Lower leg skin (tissue), 4 donors: Measurements from ENCODE around the gene TRAF2. TPM values are rescaled to one million over a fixed set of nuclear protein-coding genes. Genes with fewer than 3 reads are reported as not detected.

Experiments
- DNase-seq, 2 donors: peaks; one replicate each; pipeline ENCODE4 v3.0.0-alpha.2; 2019; ENCODE audit warnings: low spot score in 2 of 2
- H3K4me3 ChIP-seq: fragments of 200-600 bp; sonication (generic); 2 replicates; pipeline ENCODE4 v1.5.1; 2017; ENCODE audit warnings: mild to moderate bottlenecking, low read depth; ENCODE audit not compliant: poor library complexity, severe bottlenecking
- CTCF ChIP-seq, 3 donors: fragments of 450-650 bp; IDR thresholded peaks; one replicate each; pipeline ENCODE4 v1.5.1; 2016; ENCODE audit warnings: antibody characterized with exemption in 3 of 3, mild to moderate bottlenecking in 3 of 3, moderate library complexity in 2 of 3
- POLR2A ChIP-seq, 2 donors: fragments of 450-650 bp; IDR thresholded peaks; one replicate each; pipeline ENCODE4 v1.6.1; 2016 to 2017; ENCODE audit warnings: antibody characterized with exemption in 2 of 2, mild to moderate bottlenecking in 1 of 2, moderate library complexity in 1 of 2
- WGBS, 2 donors: methylation state at CpG; one replicate each; pipeline ENCODE4 v1.1.5; 2018; 5-methylcytosine and 5-hydroxymethylcytosine counted together
- intact Hi-C: fragments of 100-400 bp; cut with DNase I; formaldehyde crosslinking; loops from one replicate; pipeline ENCODE4 v1.15.0; 2023; ENCODE audit warnings: low total_unique reads
- total RNA-seq, 4 donors: library from RNA; depleted of rRNA; stranded (reverse); fragments of >200 nt; gene quantifications; one replicate each; pipeline ENCODE4 v1.1.0, GENCODE V29; 2016

Gene TRAF2
- total RNA-seq, 4 donors from 2014 or later = 13.2 to 16.7 (median 15.8) TPM

DNA sequence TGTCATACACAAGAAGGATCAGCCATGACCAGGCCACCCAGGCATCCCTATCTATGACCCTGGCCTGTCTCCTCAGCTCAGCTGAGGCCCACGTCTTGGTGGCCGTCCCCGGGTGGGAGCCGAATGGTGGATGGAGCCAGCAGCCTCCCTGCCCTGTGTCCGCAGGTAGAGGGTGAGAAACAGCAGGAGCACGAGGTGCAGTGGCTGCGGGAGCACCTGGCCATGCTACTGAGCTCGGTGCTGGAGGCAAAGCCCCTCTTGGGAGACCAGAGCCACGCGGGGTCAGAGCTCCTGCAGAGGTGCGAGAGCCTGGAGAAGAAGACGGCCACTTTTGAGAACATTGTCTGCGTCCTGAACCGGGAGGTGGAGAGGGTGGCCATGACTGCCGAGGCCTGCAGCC, 33.8 kb downstream of the TRAF2 start:
- no peak for DNase-seq
- no peak for TF ChIP-seq POLR2A (IDR thresholded peaks at IDR 0.05)
- no peak for TF ChIP-seq CTCF (IDR thresholded peaks at IDR 0.05)
- H3K4me3 ChIP-seq = no peak overlapping the region
- WGBS, 2 donors = 94 to 99% methylated on average over 15 of the region's 15 CpGs
- intact Hi-C loops = no loop called here

- intact Hi-C loops = no loop called here
- WGBS, 2 donors = 92 to 97% methylated on average over 14 of the region's 14 CpGs
- DNase-seq = no peak
- H3K4me3 ChIP-seq = no peak overlapping the region
- TF ChIP-seq POLR2A (IDR thresholded peaks at IDR 0.05) = no peak
- TF ChIP-seq CTCF (IDR thresholded peaks at IDR 0.05) = no peak
Observed at GRCh38 chr9:136920734-136921231, 34.5 kb downstream of the TRAF2 start.

DNA sequence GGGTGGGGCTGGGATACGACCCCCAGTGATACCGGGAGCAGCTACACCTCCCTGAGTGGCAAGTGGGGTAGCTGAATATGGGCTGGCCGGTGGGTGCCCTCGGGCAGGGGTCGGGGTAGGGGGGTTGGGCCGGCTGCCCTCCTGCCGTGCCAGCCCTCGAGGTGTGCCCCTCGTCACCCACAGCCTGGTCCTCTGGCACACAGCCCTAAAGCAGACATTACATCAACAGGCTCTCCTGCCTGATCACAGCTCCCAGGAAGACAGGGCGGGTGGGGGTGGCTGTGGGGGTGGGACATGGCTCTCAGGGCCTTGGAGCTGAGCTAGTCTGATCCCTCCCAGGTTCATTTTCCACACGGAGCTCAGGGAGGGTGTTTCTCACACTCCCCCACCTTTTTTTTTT, 35.0 kb downstream of the TRAF2 start:
- H3K4me3 ChIP-seq = no peak overlapping the region
- no peak for DNase-seq
- WGBS, 2 donors = 80 to 90% methylated on average over 4 to 11 of the region's 11 CpGs
- intact Hi-C loops = no loop called here
- TF ChIP-seq CTCF (IDR thresholded peaks at IDR 0.05) (no peak), POLR2A (IDR thresholded peaks at IDR 0.05) (no peak)

DNA sequence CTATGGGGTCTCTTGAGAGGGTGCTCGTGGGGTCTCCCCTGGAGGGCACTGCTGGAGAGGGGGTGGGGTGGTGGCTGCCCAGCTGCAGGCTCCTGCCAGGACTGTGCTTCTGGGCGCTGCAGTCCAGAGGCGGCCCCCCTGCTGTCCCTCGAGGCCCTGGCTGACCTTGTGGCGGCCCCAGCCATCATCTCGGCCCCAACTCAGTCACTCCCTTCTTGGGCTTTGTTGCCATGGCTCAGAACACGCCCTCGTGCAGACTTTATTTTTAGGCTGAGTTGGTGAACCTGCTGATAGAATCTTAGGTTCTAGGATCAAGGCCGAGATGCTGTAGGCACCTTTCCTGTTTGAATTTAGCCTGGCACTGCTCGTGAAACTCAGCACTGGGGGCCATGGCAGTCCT, 35.4 kb downstream of the TRAF2 start:
- 68 to 71% methylated on average over 9 to 10 of the region's 10 CpGs for WGBS, 2 donors
- intact Hi-C loops = no loop called here
- no peak for DNase-seq
- no peak for TF ChIP-seq CTCF (IDR thresholded peaks at IDR 0.05)
- TF ChIP-seq POLR2A (IDR thresholded peaks at IDR 0.05) = no peak
- H3K4me3 ChIP-seq = no peak overlapping the region

DNA sequence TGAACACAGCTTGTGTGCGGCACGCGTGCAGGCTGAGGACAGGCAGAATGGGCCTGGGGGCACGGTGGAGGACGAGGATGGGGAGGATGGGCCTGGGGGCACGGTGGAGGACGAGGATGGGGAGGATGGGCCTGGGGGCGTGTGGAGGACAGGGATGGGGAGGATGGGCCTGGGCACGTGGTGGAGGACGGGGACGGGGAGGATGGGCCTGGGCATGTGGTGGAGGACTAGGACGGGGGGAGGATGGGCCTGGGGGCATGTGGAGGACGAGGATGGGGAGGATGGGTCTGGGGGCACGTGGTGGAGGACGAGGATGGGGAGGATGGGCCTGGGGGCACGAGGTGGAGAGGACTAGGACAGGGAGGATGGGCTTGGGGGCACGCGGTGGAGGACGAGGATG, 36.2 kb downstream of the TRAF2 start:
- intact Hi-C loops = no loop called here
- 81 to 88% methylated on average over 19 of the region's 19 CpGs for WGBS, 2 donors
- TF ChIP-seq POLR2A (IDR thresholded peaks at IDR 0.05) = no peak
- TF ChIP-seq CTCF (IDR thresholded peaks at IDR 0.05) = no peak
- DNase-seq = no peak
- H3K4me3 ChIP-seq = no peak overlapping the region

DNA sequence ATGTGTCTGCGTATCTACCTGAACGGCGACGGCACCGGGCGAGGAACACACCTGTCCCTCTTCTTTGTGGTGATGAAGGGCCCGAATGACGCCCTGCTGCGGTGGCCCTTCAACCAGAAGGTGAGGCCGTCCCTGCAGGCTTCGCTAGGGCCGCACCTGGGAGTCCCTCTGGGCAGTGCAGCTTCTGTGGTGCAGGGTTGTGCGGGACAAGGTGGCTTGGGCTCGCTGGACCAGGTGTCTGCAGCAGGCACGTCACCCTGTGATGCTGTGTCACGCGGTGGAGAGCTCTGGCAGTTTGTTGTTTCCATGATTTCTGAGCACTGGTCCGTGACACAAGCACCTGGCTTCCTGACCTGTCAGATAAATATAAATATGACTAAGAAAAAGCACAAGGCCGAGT, 37.6 kb downstream of the TRAF2 start:
- no peak for DNase-seq
- 95 to 96% methylated on average over 14 to 19 of the region's 19 CpGs for WGBS, 2 donors
- H3K4me3 ChIP-seq = no peak overlapping the region
- TF ChIP-seq POLR2A (IDR thresholded peaks at IDR 0.05) = no peak
- TF ChIP-seq CTCF (IDR thresholded peaks at IDR 0.05) = no peak
- intact Hi-C loops = no loop called here
